Upper lobe of left lung (tissue), 6 donors: Measurements from ENCODE around the gene TTLL5. TPM values are rescaled to one million over a fixed set of nuclear protein-coding genes. Genes with fewer than 3 reads are reported as not detected.

Source experiments
- ATAC-seq, 2 donors: fragments of 200-7000 bp; cut with Tn5 transposase; one replicate each; pipeline ENCODE4 v1.9.1; 2022; ENCODE audit warnings: mild to moderate bottlenecking in 2 of 2, moderate library complexity in 2 of 2; ENCODE audit not compliant: low FRiP score in 2 of 2
- DNase-seq, 2 donors: peaks; one replicate each; pipeline ENCODE4 v3.0.0-alpha.2; 2019 to 2020
- H3K27ac ChIP-seq, 4 donors: fragments of 200-600 bp; sonication (generic); one replicate each; pipeline ENCODE4 v1.5.1; 2016 to 2019
- H3K27me3 ChIP-seq, 4 donors: fragments of 200-600 bp; sonication (generic); one replicate each; pipeline ENCODE4 v1.5.1; 2017 to 2019
- H3K36me3 ChIP-seq, 4 donors: fragments of 200-600 bp; sonication (generic); one replicate each; pipeline ENCODE4 v1.5.1; 2016 to 2019
- H3K4me1 ChIP-seq, 4 donors: fragments of 200-600 bp; sonication (generic); one replicate each; pipeline ENCODE4 v1.5.1; 2018 to 2019
- H3K4me3 ChIP-seq, 4 donors: fragments of 200-600 bp; sonication (generic); one replicate each; pipeline ENCODE4 v1.5.1; 2017 to 2019; ENCODE audit warnings: mild to moderate bottlenecking in 2 of 4, moderate library complexity in 1 of 4
- H3K9me3 ChIP-seq, 4 donors: fragments of 200-600 bp; sonication (generic); one replicate each; pipeline ENCODE4 v1.5.1; 2018 to 2019
- CTCF ChIP-seq, 6 experiments: fragments of 450-650 bp in 4 of 6; fragments of 200-600 bp in 2 of 6; sonication (generic) in 2 of 6; IDR thresholded peaks; one replicate each; pipeline ENCODE4 v1.5.1; 2016 to 2019; ENCODE audit warnings: antibody characterized with exemption in 6 of 6
- EP300 ChIP-seq, 4 donors: sonication (generic); formaldehyde crosslinking; IDR thresholded peaks; one replicate each; pipeline ENCODE4 v1.5.1; 2017; ENCODE audit warnings: antibody characterized with exemption in 4 of 4, control low read depth in 2 of 4
- POLR2A ChIP-seq, 4 donors: fragments of 450-650 bp; IDR thresholded peaks; one replicate each; pipeline ENCODE4 v1.5.1; 2016 to 2017; ENCODE audit warnings: antibody characterized with exemption in 4 of 4, mild to moderate bottlenecking in 2 of 4
- POLR2AphosphoS5 ChIP-seq, 2 donors: sonication (generic); formaldehyde crosslinking; IDR thresholded peaks; one replicate each; pipeline ENCODE4 v1.5.1; 2017; ENCODE audit warnings: antibody characterized with exemption in 2 of 2
- WGBS, 2 donors: methylation state at CpG; one replicate each; pipeline ENCODE4 v1.1.5; 2017 to 2018; 5-methylcytosine and 5-hydroxymethylcytosine counted together
- total RNA-seq, 6 donors: library from RNA; depleted of rRNA in 4 of 6; stranded (reverse); fragments of >200 nt in 4 of 6; gene quantifications; one replicate each; pipeline versions ENCODE4 v1.1.0 to v1.2.1, GENCODE V29; 2016 to 2021
- donor health status: DM: no; HTN: no; CAD: no; lungs with moderate emphysema.
- donor health status: DM: no; HTN: yes; CAD: no; lungs with severe emphysema.

The TTLL5 gene
- total RNA-seq, 6 donors from 2014 or later, result 24.5 to 85.9 (median 33.5) TPM

- Histone ChIP-seq H3K36me3 (peaks cover 0 to 19% (median 0%) of the 10 kb centered on the region in 4 donors), H3K27ac (peak overlapping the region in 2 of 4 donors; percentile 11 to 20), H3K4me3 (no peak overlapping the region), H3K9me3 (no peaks in the 10 kb centered on the region), H3K27me3 (no peaks in the 10 kb centered on the region), H3K4me1 (peaks cover 6 to 19% (median 13%) of the 10 kb centered on the region in 4 donors)
- DNase-seq (no peak), ATAC-seq (no peak)
- TF ChIP-seq CTCF (IDR thresholded peaks at IDR 0.05), result no peak
- TF ChIP-seq POLR2A (IDR thresholded peaks at IDR 0.05), result no peak
- no peak for TF ChIP-seq POLR2AphosphoS5 (IDR thresholded peaks at IDR 0.05)
- no peak for TF ChIP-seq EP300 (IDR thresholded peaks at IDR 0.05)
- WGBS, 2 donors, result 37 to 46% methylated on average over 2 of the region's 2 CpGs
These were observed 53.9 kb downstream of the TTLL5 start for GRCh38 chr14:75714991-75715390.

DNA sequence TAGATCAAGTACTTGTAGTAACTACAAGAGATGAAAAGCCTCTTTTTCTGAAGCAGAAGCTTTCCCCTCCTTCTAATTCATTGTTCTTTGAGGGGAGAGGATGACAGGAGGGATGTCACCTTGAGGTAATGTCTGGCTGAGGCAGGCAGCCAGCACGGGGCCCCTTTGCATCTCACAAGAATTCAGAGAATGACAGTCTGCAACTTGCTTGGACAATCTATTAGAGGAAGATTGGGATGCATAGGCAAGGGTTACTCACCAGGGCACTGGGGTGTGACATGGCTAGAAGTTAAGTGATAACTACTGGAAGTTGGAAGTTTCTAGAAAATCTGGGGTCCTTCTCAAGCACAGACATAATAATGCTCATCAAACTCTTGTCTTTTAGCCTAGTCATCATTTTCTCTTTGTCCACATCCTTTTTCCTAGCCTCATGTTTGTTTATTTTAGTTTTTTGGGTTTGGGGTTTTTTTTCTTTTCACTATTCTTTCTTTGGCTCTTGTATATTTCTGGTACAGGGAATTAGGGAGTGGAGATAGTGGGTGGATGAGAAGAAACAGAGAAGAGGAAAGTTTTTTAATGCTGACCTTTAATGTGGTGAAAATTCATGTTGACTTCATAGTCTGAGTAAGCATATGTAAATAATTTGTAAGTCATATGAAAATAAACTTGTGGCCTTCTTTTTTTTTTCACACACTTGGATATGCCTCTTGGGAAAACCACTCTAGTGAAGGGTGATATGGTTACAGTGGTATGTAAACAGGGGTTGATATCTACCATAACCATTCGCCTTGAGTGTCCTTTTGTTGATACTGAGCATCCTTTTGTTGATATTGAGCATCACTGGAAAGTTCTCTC is 55.1 kb downstream of the TTLL5 start:
- TF ChIP-seq EP300 (IDR thresholded peaks at IDR 0.05) (no peak), POLR2AphosphoS5 (IDR thresholded peaks at IDR 0.05) (no peak), CTCF (IDR thresholded peaks at IDR 0.05) (no peak), POLR2A (IDR thresholded peaks at IDR 0.05) (no peak)
- ATAC-seq (no peak), DNase-seq (no peak)
- Histone ChIP-seq H3K36me3 (peaks cover 0 to 23% (median 0%) of the 10 kb centered on the region in 4 donors), H3K9me3 (no peaks in the 10 kb centered on the region), H3K27ac (no peak overlapping the region), H3K27me3 (no peaks in the 10 kb centered on the region), H3K4me1 (peaks cover 11 to 18% (median 16%) of the 10 kb centered on the region in 4 donors), H3K4me3 (no peak overlapping the region)
- 67 to 74% methylated on average over 2 of the region's 2 CpGs for WGBS, 2 donors

- no peaks in the 10 kb centered on the region for H3K9me3 ChIP-seq
- no peak overlapping the region for H3K4me3 ChIP-seq
- ATAC-seq (no peak), DNase-seq (peak in 1 of 2 donors; percentile 52)
- no peaks in the 10 kb centered on the region for H3K27me3 ChIP-seq
- H3K4me1 ChIP-seq, result peaks cover 4 to 11% (median 8%) of the 10 kb centered on the region in 4 donors
- no peak for TF ChIP-seq POLR2AphosphoS5 (IDR thresholded peaks at IDR 0.05)
- TF ChIP-seq EP300 (IDR thresholded peaks at IDR 0.05), result peak in 1 of 4 donors; percentile 67
- TF ChIP-seq POLR2A (IDR thresholded peaks at IDR 0.05), result no peak
- TF ChIP-seq CTCF (IDR thresholded peaks at IDR 0.05), result no peak
- 84 to 94% methylated on average over 3 of the region's 3 CpGs for WGBS, 2 donors
- H3K36me3 ChIP-seq, result peaks cover 0 to 32% (median 0%) of the 10 kb centered on the region in 4 donors
- H3K27ac ChIP-seq, result no peak overlapping the region
These were observed 56.7 kb downstream of the TTLL5 start for GRCh38 chr14:75717729-75718128.

- Histone ChIP-seq H3K4me1 (peaks cover 4 to 11% (median 8%) of the 10 kb centered on the region in 4 donors), H3K27ac (no peak overlapping the region), H3K36me3 (peaks cover 0 to 37% (median 0%) of the 10 kb centered on the region in 4 donors), H3K9me3 (no peaks in the 10 kb centered on the region), H3K27me3 (no peaks in the 10 kb centered on the region), H3K4me3 (no peak overlapping the region)
- WGBS, 2 donors, result 76 to 80% methylated on average over 3 of the region's 3 CpGs
- DNase-seq (no peak), ATAC-seq (no peak)
- no peak for TF ChIP-seq CTCF (IDR thresholded peaks at IDR 0.05)
These were observed 57.2 kb downstream of the TTLL5 start for GRCh38 chr14:75718199-75718598.
